A549 (cell line): ENCODE measurements around the gene LAMP1.
"Not testable (repeated sequence)": the region's sequence is repeated elsewhere in the genome, so short reads cannot be mapped to it uniquely, and the experiment has no call there.

ENCODE experiments used
- CHD2 ChIP-seq: fragments of 150-350 bp; IDR thresholded peaks from 2 replicates; pipeline ENCODE4 v1.6.1; 2014; ENCODE audit warnings: low read length; ENCODE audit not compliant: partially characterized antibody
- CTCF ChIP-seq: fragments of >200 bp; sonication (Bioruptor Twin); formaldehyde crosslinking; IDR thresholded peaks from 3 replicates; pipeline ENCODE4 v1.5.1; 2016
- JUN ChIP-seq, 2 experiments: fragments of >200 bp; sonication (Bioruptor Twin); formaldehyde crosslinking; IDR thresholded peaks; 2 replicates in 1 of 2; 3 replicates in 1 of 2; pipeline ENCODE4 v1.6.1; 2016 to 2017
- POLR2A ChIP-seq: IDR thresholded peaks from 2 replicates; pipeline ENCODE4 v1.6.1; 2012; ENCODE audit warnings: mild to moderate bottlenecking, low read length
- RFX5 ChIP-seq: fragments of 450-650 bp; IDR thresholded peaks from 2 replicates; pipeline ENCODE4 v1.7.1; 2014; ENCODE audit warnings: antibody characterized with exemption, mild to moderate bottlenecking, moderate library complexity
- SMC3 ChIP-seq: fragments of >200 bp; sonication (Bioruptor Twin); formaldehyde crosslinking; IDR thresholded peaks from 3 replicates; pipeline ENCODE4 v1.6.1; 2018; ENCODE audit warnings: inconsistent platforms
- ZSCAN20 ChIP-seq: fragments of 250-450 bp; sonication (Bioruptor Pico); IDR thresholded peaks from 2 replicates; pipeline ENCODE4 v1.8.0; 2022; ENCODE audit warnings: mild to moderate bottlenecking, moderate library complexity

GRCh38 chr13:113314895-113315470 lies 17.9 kb downstream of the LAMP1 start:
- TF ChIP-seq CTCF; RFX5; SMC3; POLR2A; ZSCAN20 (CRISPR knock-in tag); CHD2; JUN (IDR thresholded peaks at IDR 0.05): not testable (repeated sequence)
